Measurements from ENCODE around the gene IGFBP1. TPM values are rescaled to one million over a fixed set of nuclear protein-coding genes. Genes with fewer than 3 reads are reported as not detected.

IGFBP1 gene
- total RNA-seq, 1 donor from 2014 or later, result not detected

DNA sequence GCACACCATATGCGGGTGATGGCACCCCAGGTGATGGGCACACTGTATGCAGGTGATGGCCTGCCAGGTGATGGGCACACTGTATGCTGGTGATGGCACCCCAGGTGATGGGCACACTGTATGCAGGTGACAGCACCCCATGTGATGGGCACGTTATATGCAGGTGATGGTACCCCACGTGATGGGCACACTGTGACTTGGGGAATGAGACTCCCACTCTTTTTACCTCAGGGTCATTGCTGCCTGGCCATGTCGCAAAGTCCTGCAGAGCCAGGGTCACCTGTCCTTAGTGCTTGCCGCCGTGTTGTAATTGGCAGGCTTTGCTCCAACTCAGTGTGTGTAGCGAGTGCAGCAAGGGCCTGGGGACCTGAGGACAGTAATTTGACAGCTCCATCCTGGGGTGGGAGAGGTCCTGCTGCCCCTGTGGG lies 7.8 kb upstream of the IGFBP1 start:
- Mint-ChIP-seq H3K36me3 (no peaks in the 10 kb centered on the region), H3K27ac (no peak overlapping the region), H3K4me1 (no peaks in the 10 kb centered on the region), H3K4me3 (no peak overlapping the region), H3K9me3 (peaks cover 19% of the 10 kb centered on the region), H3K27me3 (ENCODE audit: low read depth) (peaks cover 18% of the 10 kb centered on the region)
- TF ChIP-seq, protein P1, sequence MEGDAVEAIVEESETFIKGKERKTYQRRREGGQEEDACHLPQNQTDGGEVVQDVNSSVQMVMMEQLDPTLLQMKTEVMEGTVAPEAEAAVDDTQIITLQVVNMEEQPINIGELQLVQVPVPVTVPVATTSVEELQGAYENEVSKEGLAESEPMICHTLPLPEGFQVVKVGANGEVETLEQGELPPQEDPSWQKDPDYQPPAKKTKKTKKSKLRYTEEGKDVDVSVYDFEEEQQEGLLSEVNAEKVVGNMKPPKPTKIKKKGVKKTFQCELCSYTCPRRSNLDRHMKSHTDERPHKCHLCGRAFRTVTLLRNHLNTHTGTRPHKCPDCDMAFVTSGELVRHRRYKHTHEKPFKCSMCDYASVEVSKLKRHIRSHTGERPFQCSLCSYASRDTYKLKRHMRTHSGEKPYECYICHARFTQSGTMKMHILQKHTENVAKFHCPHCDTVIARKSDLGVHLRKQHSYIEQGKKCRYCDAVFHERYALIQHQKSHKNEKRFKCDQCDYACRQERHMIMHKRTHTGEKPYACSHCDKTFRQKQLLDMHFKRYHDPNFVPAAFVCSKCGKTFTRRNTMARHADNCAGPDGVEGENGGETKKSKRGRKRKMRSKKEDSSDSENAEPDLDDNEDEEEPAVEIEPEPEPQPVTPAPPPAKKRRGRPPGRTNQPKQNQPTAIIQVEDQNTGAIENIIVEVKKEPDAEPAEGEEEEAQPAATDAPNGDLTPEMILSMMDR (IDR thresholded peaks at IDR 0.05; ENCODE audit: unreplicated experiment), result no peak
- DNase-seq (ENCODE audit: low spot score in 2 of 2, unreplicated experiment in 2 of 2), result no peak

DNA sequence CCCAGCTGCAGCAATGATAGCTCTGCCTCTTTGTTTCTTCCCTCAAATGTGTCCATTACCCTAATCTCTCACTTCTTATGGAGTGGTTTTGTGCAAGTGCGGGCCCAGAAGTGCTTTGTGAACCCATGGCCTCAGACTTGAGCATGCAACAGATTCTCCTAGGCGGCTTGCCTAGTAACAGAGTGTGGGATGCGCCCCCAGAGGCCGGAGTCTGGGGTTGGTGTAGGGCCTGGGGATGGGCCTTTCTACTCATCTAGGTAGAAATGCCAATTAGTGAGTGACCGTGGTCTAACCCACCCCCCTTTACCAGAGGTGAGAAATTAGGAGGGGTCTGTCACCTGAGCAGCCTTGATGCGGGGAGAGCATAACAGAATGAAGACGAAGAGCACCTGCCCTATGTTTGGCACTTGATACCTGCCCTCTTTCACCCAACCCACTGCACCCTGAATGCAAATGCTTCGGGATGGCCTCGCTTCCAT lies 7.0 kb upstream of the IGFBP1 start:
- Mint-ChIP-seq H3K4me1 (no peaks in the 10 kb centered on the region), H3K27me3 (ENCODE audit: low read depth) (peaks cover 24% of the 10 kb centered on the region), H3K27ac (no peak overlapping the region), H3K9me3 (peaks cover 19% of the 10 kb centered on the region), H3K4me3 (no peak overlapping the region), H3K36me3 (no peaks in the 10 kb centered on the region)
- DNase-seq (ENCODE audit: low spot score in 2 of 2, unreplicated experiment in 2 of 2), result no peak
- TF ChIP-seq, protein P1 (IDR thresholded peaks at IDR 0.05; ENCODE audit: unreplicated experiment), result no peak

DNA sequence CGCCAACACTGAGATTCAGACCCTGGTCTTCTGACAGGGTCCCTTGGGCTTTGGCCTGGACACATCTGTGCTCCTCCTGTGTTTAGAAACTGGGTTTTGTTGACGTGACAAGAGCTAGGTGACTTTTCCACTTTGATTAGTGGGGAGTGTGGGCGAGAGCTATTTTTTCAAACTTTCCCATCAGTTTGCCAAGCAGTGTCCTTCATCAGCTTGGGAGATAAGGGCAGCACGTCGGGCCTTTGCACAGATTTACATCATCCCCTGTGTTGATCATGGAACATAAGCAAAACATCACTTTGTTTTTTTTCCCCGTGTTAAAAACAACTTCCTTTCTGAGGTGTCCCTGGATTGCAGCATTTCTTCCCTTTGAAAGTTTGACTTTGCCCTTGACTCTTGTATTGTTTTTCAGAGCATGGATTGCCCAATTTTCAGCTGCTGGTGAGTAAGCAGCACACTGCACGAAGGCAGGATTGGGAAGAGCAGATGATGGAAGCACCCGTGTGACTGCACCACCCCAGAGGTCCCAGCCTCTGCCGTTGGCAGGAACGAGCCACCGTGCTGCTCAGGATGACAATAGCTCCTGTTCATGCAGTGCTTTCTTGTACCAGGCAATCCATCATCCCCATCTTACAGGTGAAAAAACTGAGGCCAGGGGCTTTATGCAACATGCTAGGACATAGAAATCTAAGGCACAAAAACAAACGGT lies 6.4 kb upstream of the IGFBP1 start:
- no peaks in the 10 kb centered on the region for H3K36me3 Mint-ChIP-seq
- TF ChIP-seq, protein P1 (IDR thresholded peaks at IDR 0.05; ENCODE audit: unreplicated experiment), result no peak

DNA sequence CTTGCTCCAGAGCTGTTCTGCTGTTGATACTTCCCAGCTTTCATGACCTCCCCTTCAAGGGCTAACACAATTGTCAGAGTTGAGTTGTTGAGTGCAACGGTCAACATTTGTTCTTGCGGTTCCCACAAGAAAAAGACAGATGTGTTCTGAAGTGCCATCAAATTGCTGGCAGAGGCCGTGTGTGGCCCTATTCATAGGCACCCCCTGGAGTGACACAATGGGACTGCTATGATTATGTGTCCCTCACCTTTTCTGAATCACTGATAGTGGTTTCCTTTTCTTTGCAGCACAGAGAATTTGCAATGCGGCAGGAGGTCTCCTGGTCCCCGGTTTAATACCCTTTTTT lies 5.8 kb upstream of the IGFBP1 start:
- TF ChIP-seq, protein P1 (IDR thresholded peaks at IDR 0.05; ENCODE audit: unreplicated experiment), result no peak

More for the DNA sequence above, 6.4 kb upstream of the IGFBP1 start:
- H3K4me1 Mint-ChIP-seq, result no peaks in the 10 kb centered on the region
- H3K9me3 Mint-ChIP-seq, result peaks cover 19% of the 10 kb centered on the region
- H3K27me3 Mint-ChIP-seq (ENCODE audit: low read depth), result peaks cover 30% of the 10 kb centered on the region
- DNase-seq (ENCODE audit: low spot score in 2 of 2, unreplicated experiment in 2 of 2), result no peak
- no peak overlapping the region for H3K27ac Mint-ChIP-seq
- H3K4me3 Mint-ChIP-seq, result no peak overlapping the region

DNA sequence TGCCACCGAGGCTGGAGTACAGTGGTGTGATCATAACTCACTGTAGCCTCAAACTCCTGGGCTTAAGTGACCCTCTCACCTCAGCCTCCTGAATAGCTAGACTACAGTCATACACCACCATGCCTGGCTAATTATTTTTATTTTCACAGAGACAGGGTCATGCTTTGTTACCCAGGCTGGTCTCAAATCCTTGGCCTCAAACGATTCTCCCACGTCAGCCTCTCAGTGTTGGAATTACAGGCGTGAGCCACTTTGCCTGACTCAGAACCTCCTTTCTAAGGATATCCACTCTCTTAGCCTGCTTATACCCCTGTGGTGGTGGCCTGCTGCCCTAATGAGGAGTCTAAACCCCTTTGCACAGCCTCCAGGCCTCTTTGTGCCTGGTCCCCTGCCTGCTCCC lies 4.2 kb upstream of the IGFBP1 start:
- Mint-ChIP-seq H3K27me3 (ENCODE audit: low read depth) (peaks cover 49% of the 10 kb centered on the region), H3K9me3 (peaks cover 4% of the 10 kb centered on the region), H3K4me1 (peaks cover 12% of the 10 kb centered on the region), H3K27ac (no peak overlapping the region), H3K36me3 (no peaks in the 10 kb centered on the region), H3K4me3 (no peak overlapping the region)
- DNase-seq (ENCODE audit: low spot score in 2 of 2, unreplicated experiment in 2 of 2), result no peak
- TF ChIP-seq, protein P1 (IDR thresholded peaks at IDR 0.05; ENCODE audit: unreplicated experiment), result no peak

More for the DNA sequence above, 5.8 kb upstream of the IGFBP1 start:
- Mint-ChIP-seq H3K27me3 (ENCODE audit: low read depth) (peaks cover 35% of the 10 kb centered on the region), H3K4me1 (no peaks in the 10 kb centered on the region), H3K27ac (no peak overlapping the region), H3K4me3 (no peak overlapping the region), H3K36me3 (no peaks in the 10 kb centered on the region), H3K9me3 (peaks cover 19% of the 10 kb centered on the region)
- DNase-seq (ENCODE audit: low spot score in 2 of 2, unreplicated experiment in 2 of 2), result no peak

Data from mesothelial cell of epicardium (in vitro differentiated cells).